GM04504 (cell line): ENCODE results near the gene MYH9.

Experiments used
- DNase-seq: peaks from one replicate; pipeline ENCODE4 v3.0.0-alpha.2; 2012; ENCODE audit warnings: low read depth

The MYH9 gene

DNA sequence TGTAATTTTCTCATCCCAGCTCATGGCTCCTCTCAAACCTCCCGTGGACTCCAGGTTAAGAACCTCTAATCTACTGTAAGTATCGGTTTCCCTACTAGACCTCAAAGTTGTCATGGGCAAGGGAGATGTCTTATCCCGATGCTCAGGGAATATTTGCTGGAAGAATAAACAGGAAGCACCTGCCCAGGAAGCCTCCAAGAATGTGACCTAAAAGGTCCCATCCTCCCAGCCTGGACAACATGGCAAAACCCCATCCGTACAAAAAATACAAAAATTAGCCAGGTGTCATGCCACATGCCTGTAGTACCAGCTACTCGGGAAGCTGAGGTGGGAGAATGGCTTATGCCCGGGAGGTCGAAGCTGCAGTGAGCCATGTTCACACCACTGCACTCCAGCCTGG lies 72.4 kb downstream of the MYH9 start:
- no peak for DNase-seq

DNA sequence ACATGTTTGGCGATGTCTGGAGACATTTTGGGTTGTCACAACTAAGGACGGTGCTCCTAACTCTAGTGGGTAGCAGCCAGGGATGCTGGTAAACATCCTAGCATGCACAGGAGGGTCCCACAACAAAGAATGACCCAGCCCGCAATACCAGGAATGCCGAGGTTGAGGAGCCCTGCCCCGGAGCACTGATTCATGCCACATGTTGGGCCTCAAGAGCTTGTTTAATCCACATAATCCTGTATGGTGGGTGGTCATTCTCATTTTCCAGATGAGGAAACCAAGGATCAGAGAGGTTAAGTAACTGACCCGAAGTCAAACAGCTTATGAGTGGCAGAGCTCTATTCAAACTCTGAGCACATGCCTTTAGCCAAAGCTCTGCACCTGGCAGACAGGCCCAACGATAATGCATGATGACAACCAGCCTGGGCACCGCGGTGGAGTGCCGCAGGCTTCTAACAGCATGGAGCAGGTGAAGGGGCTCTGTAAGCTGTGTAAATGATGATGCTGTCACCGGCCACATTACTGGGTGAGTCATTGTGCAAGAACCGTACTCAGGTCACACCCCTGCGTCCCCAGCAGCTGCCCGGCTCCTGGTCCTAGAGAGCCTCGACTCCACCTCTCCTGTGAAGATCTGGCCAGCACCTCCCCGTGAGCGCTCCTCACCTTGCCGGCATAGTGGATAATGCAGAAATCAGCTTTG lies 76.2 kb downstream of the MYH9 start:
- DNase-seq = no peak

DNA sequence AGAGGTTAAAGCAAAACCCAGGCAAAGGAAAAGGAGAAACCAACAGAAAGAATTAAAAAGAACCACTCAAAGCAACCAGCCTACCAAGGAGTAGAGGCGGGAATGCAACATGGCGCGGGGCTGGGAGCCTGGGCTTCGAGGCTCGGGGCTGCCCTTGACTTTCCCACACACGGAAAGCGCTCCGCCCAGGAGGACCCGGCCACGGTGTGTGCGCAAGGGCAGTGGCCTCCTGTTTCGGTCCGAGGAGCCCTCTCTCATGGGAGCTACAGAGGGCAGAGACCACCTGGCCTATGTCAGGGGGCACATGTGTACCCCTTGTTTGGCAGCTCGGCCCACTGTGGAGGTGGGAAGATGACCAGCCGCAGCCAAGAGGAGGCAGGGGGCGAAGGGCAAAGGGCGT lies 78.9 kb downstream of the MYH9 start:
- DNase-seq = no peak

DNA sequence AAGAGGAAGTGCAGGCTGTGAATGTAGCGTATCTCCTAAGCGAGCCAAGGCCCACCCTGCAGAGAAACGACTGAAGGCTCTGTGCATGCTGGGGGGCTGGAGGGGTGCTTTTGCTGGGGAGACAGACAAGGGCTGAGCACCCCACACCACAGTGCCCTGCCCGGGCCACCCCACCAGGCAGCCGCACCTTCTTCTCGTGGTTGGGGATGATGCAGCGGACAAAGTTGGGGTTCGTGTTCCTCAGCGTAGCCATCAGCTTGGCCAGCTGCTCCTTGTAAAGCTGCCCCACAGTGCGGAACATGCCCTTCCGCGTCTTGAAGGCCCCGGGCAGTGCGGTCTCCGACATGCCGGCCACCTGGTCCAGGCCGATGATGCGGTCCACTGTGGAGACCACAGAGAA lies 81.5 kb downstream of the MYH9 start:
- no peak for DNase-seq

DNA sequence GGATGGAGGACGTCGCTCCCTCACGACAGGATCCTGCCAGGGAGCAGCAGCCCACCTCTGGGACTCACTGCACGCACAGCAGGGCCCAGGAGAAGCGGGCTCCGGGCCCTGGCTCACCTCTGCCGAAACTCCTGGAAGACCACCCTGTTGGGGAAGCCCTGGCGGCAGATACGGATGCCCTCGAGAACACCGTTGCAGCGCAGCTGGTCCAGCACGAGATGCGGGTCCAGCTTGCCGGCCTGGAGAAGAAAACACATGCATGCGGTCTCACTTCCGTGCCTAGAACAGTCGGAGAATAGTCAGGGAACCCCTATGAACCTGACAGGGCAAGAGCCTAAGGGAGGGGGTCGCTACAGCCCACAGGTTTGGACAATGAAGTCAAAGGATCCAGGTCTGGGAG lies 82.0 kb downstream of the MYH9 start:
- DNase-seq = no peak

DNA sequence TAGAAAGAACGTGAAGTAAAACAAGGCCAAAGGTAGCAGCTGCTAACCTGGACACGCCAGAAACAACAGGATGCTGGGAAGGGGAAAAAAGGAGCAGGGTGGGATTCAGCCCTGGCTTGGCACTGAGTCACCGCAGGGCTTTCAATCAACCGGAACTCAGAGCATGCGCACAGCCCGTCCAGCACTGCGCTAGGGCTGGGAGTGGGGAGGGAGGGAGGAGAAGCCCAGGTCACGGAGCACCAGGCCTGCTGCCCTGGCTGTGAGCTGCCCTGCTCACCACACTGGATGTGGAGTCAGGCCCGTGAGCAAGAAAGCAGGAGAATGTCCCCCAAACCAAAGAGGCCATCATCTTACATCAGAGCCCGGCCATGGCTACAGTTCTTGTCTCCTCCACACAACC lies 83.3 kb downstream of the MYH9 start:
- DNase-seq = no peak

DNA sequence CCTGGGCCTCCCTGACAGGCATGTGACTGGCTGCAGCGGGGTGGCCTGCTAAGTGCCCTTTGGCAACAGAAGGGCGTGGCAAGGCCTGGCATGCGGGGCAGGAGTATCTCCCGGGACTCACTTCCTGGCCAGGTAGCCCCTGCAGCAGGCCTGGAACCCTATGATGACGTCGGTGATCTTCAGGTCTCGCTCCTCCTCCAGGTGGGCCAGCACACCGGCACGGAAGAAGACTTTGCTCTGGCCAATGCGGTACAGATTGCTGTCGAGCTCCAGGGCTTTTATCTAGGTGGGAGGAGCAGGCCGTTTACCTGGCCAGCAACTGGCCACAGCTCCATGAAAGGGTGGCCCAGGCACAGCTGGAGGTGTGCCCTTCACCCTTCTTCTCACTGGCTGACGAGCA lies 83.9 kb downstream of the MYH9 start:
- DNase-seq = no peak

DNA sequence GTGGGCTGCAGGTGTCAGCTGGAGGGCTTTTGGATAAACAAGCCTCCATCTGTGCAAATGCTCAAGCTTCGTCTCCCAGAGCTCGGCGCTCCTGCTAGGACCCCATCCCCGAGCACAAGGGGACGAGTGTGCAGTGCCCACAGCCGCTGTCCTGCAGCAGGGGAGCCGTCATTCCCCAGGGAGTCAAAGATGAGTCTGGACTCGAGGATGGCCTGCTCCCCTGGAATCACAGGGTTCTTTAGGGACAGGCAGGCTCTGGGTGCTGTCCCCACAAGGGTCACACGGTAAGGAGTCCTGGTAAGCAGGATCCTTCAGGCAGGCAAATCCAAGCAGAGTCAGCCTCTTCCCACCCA lies 84.7 kb downstream of the MYH9 start:
- no peak for DNase-seq

DNA sequence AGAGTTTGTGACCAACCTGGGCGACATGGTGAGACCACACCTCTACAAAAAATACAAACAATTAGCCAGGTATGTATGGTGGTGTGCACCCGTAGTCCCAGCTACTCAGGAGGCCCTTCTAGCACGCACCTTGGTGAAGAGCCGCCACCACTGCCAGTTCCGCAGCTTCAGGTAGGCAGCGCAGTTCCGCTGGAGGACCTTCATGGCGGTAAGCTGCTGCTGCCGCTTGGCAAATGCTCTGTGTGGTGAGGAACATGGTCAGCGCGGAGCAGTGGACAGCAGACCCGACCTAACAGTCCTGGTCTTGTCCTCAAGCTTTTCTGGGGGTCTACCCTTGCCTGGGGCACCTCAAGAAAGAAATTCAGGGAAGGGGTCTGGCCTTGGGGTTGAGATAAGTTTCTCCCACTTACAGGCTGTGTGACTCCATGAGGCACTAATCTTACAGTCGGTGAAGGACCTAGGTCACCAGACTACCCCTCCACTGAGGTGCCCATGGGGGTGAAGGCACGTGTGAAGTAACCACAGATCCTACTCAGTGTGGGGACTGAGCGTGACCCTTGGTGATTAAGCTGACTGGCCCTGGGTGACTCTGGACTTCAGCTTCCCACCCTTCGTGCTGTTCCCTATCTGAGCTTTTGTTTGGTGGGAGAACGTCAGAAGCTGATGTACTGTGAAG lies 85.2 kb downstream of the MYH9 start:
- no peak for DNase-seq

DNA sequence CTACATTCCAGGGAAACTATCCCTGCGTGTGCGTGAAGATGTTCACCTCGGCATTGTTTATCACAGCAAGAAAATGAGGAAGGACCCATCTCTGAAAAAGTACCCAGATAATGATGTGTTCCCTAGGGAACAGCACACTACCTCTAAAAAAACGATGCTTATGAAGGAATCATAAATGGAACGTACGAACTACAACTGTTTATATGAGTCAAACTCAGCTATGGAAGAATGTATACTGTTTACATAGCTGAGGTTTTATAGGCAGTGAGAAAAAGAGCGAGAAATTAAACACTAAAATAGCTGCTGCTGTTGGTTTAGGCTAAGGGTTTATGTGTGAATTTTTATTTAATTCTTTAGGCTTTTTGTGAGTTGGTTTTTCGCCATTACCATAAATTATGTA lies 85.9 kb downstream of the MYH9 start:
- DNase-seq = no peak

DNA sequence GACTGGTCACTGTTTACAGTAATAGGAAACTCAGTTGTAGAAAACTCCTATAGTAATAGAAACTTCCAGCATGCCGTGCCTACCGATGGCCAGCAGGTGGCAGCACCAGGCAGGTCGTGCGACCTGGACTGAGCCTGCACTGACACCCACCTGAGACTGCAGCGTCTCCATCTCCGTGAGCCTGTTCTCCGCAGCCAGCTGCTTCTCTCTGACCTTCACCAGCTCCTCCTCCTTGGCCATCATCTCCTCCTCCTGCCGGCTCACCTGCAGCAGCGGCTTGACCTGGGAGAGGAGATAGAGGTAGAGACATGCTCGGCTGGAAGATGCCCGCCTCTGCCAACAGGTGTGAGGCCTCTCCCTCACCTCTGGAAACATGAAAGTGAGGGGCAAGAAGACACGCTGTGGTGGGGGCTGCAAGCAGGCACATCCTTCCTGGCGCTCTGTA lies 86.4 kb downstream of the MYH9 start:
- peak; percentile 24 for DNase-seq

DNA sequence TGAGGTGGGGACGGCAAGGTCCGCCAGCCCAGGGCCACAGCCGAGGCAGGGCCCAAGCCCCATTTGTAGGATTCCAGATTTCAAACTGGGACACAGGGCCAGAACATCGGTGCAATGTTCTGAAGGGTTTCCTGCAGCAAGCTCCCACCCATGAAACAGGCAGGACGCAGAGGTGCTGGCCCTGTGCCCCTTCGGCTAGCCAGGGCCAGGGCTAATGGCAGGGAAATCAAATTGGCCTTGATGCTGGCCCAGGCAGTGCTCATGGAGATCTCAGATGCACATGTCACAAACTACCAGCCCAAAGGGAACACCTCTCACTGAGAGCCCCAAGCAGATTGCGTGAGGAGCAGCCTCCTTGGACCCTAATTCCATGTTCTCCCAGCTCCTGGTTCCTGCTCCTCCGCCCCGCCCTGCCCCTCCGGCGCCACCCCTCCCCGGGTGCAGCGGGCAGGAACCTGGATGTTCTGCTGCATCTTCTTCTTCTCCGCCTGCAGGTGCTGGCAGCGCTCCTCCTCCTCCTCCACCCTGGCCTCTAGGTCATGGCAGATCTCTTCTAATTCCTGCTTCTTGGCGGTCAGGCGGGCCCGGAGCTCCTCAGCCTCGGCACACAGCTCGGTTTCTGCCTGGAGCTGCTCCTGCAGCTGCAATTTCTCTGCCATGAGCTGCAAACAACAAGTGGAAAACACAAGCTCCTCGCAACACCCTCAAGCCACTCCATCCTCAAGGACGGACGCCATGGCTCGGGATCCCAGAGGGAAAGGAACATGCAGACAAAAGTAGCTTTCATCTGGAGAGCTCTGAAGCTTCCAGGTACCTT lies 87.2 kb downstream of the MYH9 start:
- DNase-seq = no peak

DNA sequence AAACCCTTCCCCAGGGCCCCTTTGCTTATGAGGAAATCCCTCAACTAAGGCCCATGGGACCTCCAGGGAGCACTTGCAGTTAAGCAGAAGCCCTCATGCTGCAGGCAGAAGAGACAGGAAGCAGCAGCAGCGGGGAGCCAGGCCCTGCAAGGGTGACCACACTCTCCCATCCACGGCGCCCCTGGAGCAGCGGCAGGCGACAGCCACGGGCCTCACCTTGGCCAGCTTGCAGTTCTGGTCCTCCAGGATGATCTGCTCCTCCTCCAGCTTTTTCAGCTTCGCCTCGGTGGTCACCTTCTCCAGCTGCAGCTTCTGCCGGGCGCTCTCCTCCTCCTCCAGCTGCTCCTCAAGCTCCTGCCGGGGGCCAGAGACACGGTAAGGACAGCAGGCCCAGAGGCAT lies 87.9 kb downstream of the MYH9 start:
- no peak for DNase-seq

DNA sequence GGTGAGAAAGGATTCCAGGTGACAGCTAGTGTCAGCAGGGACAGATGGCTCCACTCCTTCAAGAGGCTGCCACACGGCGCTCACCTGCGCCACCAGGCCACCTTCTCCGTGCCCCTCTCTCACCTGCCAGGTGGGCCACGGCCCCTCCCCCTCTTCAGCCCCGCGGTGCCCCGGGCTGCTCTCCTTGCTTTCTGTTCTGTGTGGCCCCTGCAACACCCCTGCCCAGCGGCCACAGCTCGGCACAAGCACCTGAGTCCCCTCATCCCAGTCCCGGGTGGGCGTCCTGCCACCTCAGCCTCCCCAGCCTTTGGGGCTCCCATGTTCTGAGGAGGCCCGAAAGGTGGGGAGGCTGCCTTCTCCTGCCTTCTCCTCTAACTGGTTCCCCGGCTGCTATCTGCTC lies 88.5 kb downstream of the MYH9 start:
- no peak for DNase-seq

DNA sequence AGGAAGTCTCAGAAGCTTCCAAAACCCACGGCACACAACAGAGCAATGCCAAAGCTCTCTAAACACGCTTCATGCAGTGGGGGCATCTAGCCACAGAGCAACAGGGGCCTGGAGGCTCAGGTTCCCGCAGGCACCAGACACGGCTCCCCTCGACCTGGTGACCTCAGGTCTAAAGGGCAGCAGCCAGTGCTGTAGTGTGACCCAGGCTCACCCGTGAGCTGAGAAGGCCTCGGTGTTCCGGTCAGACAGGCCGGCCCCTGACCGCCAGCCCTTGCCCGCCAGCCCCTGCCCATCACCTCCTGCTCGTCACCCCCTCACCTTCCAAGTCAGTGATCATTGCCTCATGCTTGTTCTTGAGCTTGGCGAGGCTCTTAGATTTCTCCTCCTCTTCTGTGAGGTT lies 89.2 kb downstream of the MYH9 start:
- no peak for DNase-seq

DNA sequence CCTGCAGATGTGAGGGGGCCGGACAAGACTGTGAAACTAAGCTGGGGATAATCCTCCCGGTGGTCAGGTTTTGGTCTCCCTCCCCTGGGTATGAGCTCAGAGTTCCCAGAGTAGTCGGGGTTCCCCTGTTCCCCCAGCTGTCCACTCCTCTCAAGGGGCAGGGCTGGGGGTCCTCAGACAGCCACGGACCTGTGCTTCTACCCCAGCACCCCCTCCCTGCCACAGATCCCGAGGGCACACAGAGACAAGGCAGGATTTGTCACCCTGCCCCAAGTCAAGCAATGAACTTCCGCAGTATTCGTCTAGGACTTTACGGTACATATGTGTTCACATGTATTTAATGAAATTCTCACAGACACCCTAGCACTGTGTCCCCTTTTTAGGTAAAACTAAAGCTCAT lies 89.6 kb downstream of the MYH9 start:
- DNase-seq = no peak

DNA sequence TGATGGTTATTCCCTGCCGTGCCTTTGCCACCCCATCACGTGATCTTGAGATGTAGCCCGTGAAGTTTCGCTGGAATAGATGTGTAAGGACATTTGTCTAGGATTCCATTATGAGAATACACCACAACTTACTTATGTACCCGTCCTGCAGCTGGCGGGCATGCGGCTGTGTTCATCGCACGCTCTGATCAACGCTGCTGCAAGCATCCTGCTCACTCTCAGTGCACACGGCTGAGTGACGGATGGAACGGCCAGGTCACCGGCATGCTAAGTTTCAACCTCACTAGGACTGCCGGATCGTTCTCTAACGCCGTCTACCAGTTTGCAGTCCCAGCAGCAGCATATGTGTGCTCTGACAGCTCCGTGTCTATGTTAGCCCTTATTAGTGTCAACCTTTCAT lies 90.2 kb downstream of the MYH9 start:
- DNase-seq = no peak

DNA sequence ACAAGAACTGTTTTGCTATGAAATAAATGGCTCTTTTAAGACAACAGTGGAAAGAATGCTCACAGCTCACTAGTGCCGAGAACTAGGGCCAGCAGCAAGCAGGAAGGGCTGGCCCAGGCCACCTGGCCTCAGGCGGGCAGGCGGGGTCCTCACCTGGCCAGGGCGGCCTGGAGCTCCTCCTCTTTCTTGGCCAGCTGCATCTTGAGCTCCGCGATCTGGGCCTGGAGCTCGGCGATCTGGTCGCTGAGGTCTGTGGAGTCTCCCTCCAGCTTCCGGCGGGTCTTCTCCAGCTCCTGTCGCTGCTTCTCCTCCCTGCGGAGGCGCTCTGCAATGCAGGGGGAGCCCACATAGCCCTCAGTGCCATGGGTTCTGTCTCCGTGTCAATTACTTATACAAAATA lies 91.1 kb downstream of the MYH9 start:
- DNase-seq = no peak

DNA sequence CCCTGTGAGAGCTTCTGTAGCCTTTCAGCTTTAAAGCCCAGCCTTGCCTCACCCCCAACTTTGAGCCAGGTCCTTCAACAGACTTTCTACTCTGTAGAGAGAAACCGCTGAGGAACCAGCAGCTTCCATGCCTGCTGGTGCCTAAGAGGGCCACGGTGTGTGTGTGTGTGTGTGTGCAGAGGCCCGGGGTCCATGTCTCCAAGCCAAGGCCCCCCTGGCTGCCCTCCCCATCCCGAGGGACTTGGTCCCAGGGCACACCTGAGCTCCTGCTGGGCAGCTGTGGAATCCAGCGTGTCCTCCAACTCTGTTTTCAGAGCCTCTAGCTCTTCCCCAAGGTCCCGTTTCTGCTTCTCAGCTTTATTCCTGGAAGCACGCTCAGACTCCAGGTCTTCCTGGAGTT lies 92.5 kb downstream of the MYH9 start:
- DNase-seq = no peak

DNA sequence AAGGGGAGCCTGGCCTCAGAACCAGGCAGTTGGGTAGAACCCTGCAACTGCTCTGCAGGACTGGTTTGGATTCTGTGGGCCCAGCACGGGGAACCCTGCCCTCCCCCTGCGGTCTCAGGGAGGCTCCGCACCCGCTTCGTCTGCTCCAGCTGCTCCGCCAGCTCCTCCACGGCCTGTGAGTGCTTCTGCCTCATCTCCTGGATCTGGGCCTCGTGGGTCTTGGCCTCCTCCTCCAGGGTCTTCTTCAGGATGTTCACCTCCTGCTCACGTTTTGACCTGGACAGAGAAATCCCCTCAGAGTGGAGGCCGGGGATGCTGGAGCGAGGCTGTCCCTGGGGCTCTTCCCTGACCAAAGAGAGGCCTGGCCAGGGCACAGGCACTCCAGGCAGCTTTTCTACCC lies 93.0 kb downstream of the MYH9 start:
- no peak for DNase-seq

DNA sequence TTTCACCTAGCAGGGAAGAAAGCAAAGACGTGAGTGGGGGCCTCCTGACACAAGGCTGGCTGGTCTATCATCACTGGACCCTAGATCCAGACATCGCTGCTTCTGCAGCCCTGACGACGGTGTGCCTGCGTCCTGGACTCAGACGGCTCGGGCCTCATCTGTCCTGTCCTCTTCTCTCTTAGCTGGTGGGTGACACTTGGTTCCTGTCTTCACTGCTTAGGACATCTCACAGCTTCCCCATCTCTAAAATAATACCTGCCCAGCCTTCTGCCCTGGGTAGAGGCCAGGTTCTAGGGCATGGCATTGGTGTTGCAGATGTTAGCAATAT lies 93.5 kb downstream of the MYH9 start:
- no peak for DNase-seq

DNA sequence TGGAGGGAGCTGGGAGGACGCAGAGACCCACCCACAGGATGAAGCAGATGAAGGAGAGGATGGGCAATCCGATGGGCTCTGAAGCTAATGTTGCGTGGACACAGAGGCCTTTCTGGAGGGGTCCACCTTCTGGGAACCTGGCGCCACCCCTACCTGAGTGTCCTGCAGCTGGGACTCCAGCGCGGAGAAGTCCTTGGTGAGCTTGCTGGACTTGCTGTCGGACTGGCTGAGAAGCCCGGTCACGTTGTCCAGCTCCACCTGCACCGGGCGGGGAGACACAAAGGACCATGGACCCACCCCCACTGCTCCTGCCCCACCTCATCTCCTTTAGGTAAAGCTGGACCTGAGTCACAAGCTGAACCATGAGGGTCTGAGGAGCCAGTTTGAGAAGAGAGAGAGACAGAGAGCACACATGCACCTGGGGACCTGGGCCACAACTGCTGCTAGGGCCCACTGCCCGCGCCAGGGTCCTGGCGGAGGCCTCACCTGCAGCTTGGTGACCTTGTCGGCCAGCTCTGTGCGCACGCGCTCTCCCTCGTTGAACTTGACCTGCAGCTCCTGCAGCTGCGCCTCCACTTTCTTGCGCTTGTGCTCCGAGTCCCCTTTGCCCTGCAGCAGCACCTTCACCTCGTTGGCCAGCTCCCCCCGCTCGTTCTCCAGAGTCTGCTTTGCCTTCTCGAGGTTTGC lies 94.0 kb downstream of the MYH9 start:
- no peak for DNase-seq
